ENCODE results near the gene CNKSR1. TPM values are rescaled to one million over a fixed set of nuclear protein-coding genes. Genes with fewer than 3 reads are reported as not detected.

CNKSR1 gene
- total and polyA plus RNA-seq, 2 of the 13 experiments (the other 11 are each of a cell fraction or from before 2014, with no cell fraction given): 3.4 to 8.9 TPM

DNA sequence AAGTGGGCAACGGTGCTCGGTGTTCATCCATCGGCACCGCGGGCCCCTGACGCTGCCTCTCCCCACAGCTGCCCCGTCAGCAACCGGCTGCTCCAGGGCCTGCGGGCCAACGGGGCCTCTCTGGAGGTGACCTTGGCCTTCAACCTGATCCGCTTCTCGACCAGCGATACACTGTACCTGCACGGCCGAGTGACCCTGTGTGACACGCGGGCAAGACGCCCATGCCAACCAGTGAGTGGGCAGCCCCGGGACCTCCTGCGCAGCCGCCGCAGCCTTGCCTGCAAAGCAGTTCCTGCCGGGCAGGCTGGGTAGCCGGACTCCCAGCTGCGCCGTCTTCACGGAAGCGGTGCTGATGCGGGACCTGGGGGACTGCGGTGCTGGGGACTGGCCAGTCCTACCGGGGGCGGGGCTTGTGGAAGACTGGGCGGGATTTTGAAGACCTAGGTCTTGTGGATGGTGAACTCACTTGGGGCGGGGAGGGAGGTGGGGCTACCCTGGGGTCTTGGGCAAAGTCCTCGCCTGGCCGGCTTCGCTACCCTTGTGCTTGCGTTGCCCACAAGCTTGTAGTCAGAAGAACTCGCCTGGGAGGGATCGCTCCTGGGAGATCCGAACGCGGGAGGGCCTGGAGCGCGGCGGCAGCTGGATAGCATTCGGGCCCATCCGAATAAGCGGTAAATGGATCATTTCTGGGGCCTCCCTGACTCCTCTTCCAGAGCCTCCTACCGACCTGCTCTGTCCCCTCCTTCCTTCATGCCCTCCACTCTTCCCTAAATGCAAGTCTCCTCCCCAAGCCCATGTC is 47.9 kb downstream of the CNKSR1 start (continued):
- no peak for TF ChIP-seq ZNF235 (CRISPR knock-in tag; IDR thresholded peaks at IDR 0.05; ENCODE audit: borderline replicate concordance)
- no peak for TF ChIP-seq HNRNPH1 (optimal IDR thresholded peaks at IDR 0.05; ENCODE audit: low read depth, low read length)
- TF ChIP-seq ATM (IDR thresholded peaks at IDR 0.05; ENCODE audit: borderline replicate concordance): no peak
- no peak for TF ChIP-seq ZNF180 (CRISPR knock-in tag; IDR thresholded peaks at IDR 0.05; ENCODE audit: borderline replicate concordance, low read depth)
- peak; percentile 55; the same call in 1 of the 2 replicates for TF ChIP-seq ZNF451 (CRISPR knock-in tag; IDR thresholded peaks at IDR 0.05)
- no peak for TF ChIP-seq MYNN (CRISPR knock-in tag; IDR thresholded peaks at IDR 0.05; ENCODE audit: low read depth)
- 0 out of 2 replicates have a peak, but pooled peaks have one; percentile 36 for TF ChIP-seq ZNF607 (CRISPR knock-in tag; IDR thresholded peaks at IDR 0.05; ENCODE audit: borderline replicate concordance)
- no peak for TF ChIP-seq ZNF253 (CRISPR knock-in tag; IDR thresholded peaks at IDR 0.05; ENCODE audit: borderline replicate concordance)
- 0 out of 2 replicates have a peak, but pooled peaks have one; percentile 54 for TF ChIP-seq ZFP36L1 (CRISPR knock-in tag; IDR thresholded peaks at IDR 0.05)
- TF ChIP-seq ZNF678 (CRISPR knock-in tag; IDR thresholded peaks at IDR 0.05): no peak
- TF ChIP-seq POLR2A (IDR thresholded peaks at IDR 0.05; ENCODE audit: insufficient read depth in 1 of 2, low read depth in 2 of 2, low read length in 2 of 2): peak; percentile 69 to 82
- TF ChIP-seq CHD2 (IDR thresholded peaks at IDR 0.05; ENCODE audit: low read depth, low read length): no peak
- no peak for TF ChIP-seq KAT2B (IDR thresholded peaks at IDR 0.05; ENCODE audit: borderline replicate concordance, low read depth, low read length)
- peak; percentile 37; the same call in 1 of the 2 replicates for TF ChIP-seq ELF3 (CRISPR knock-in tag; IDR thresholded peaks at IDR 0.05)
- no peak; the same call in 1 of the 2 replicates for TF ChIP-seq SNAPC2 (CRISPR knock-in tag; IDR thresholded peaks at IDR 0.05)
- peak; percentile 72; the same call in 1 of the 2 replicates for TF ChIP-seq ATF7-NPFF (CRISPR knock-in tag; IDR thresholded peaks at IDR 0.05; ENCODE audit: low read depth)
- TF ChIP-seq, protein P1, sequence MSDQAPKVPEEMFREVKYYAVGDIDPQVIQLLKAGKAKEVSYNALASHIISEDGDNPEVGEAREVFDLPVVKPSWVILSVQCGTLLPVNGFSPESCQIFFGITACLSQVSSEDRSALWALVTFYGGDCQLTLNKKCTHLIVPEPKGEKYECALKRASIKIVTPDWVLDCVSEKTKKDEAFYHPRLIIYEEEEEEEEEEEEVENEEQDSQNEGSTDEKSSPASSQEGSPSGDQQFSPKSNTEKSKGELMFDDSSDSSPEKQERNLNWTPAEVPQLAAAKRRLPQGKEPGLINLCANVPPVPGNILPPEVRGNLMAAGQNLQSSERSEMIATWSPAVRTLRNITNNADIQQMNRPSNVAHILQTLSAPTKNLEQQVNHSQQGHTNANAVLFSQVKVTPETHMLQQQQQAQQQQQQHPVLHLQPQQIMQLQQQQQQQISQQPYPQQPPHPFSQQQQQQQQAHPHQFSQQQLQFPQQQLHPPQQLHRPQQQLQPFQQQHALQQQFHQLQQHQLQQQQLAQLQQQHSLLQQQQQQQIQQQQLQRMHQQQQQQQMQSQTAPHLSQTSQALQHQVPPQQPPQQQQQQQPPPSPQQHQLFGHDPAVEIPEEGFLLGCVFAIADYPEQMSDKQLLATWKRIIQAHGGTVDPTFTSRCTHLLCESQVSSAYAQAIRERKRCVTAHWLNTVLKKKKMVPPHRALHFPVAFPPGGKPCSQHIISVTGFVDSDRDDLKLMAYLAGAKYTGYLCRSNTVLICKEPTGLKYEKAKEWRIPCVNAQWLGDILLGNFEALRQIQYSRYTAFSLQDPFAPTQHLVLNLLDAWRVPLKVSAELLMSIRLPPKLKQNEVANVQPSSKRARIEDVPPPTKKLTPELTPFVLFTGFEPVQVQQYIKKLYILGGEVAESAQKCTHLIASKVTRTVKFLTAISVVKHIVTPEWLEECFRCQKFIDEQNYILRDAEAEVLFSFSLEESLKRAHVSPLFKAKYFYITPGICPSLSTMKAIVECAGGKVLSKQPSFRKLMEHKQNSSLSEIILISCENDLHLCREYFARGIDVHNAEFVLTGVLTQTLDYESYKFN (CRISPR knock-in tag; conservative IDR thresholded peaks at IDR 0.05): peak; percentile 60
- peak; percentile 87 for TF ChIP-seq PHF8 (CRISPR knock-in tag; IDR thresholded peaks at IDR 0.05)
- TF ChIP-seq THAP11 (CRISPR knock-in tag; IDR thresholded peaks at IDR 0.05): peak; percentile 58; the same call in 1 of the 2 replicates
- 0 out of 2 replicates have a peak, but pooled peaks have one; percentile 32 for TF ChIP-seq ZNF776 (CRISPR knock-in tag; IDR thresholded peaks at IDR 0.05)
- peak; percentile 85 for TF ChIP-seq ZFY (CRISPR knock-in tag; IDR thresholded peaks at IDR 0.05)
- TF ChIP-seq HDAC2 (CRISPR knock-in tag; IDR thresholded peaks at IDR 0.05): peak; percentile 46; the same call in 1 of the 2 replicates
- TF ChIP-seq PHF21A (CRISPR knock-in tag; IDR thresholded peaks at IDR 0.05): peak; percentile 45; the same call in 1 of the 2 replicates
- no peak; the same call in 1 of the 2 replicates for TF ChIP-seq SPEN (CRISPR knock-in tag; IDR thresholded peaks at IDR 0.05; ENCODE audit: low read depth)
- TF ChIP-seq ZNF543 (CRISPR knock-in tag; IDR thresholded peaks at IDR 0.05): no peak
- 0 out of 2 replicates have a peak, but pooled peaks have one; percentile 35 for TF ChIP-seq PITX1 (CRISPR knock-in tag; IDR thresholded peaks at IDR 0.05)
- no peak for TF ChIP-seq MED13 (CRISPR knock-in tag; IDR thresholded peaks at IDR 0.05)
- TF ChIP-seq, protein P2, sequence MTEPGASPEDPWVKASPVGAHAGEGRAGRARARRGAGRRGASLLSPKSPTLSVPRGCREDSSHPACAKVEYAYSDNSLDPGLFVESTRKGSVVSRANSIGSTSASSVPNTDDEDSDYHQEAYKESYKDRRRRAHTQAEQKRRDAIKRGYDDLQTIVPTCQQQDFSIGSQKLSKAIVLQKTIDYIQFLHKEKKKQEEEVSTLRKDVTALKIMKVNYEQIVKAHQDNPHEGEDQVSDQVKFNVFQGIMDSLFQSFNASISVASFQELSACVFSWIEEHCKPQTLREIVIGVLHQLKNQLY (CRISPR knock-in tag; IDR thresholded peaks at IDR 0.05): no peak
- no peak for TF ChIP-seq ZFAT (CRISPR knock-in tag; conservative IDR thresholded peaks at IDR 0.05)

Data from HepG2 (cell line).